SH-SY5Y (cell line): ENCODE data around the gene TM9SF4.

Experiments used
- GATA2 ChIP-seq: IDR thresholded peaks from 2 replicates; pipeline ENCODE4 v1.6.1; 2011; ENCODE audit warnings: mild to moderate bottlenecking, low read depth, low read length
- GATA3 ChIP-seq: IDR thresholded peaks from 2 replicates; pipeline ENCODE4 v1.6.1; 2011; ENCODE audit warnings: low read depth, mild to moderate bottlenecking, low read length, moderate library complexity

- no peak for TF ChIP-seq GATA2
- TF ChIP-seq GATA3, result no peak
These were observed 2.2 kb downstream of the TM9SF4 start for GRCh38 chr20:32111753-32112152.
